Osteoblast (primary cell): Measurements from ENCODE around the gene MAD1L1. TPM values are rescaled to one million over a fixed set of nuclear protein-coding genes. Genes with fewer than 3 reads are reported as not detected.
"Not testable (repeated sequence)": the region's sequence is repeated elsewhere in the genome, so short reads cannot be mapped to it uniquely, and the experiment has no call there.

ENCODE experiments used
- DNase-seq: peaks from one replicate; pipeline ENCODE4 v3.0.0; 2011; ENCODE audit warnings: low spot score, mixed read lengths; ENCODE audit not compliant: insufficient read length; ENCODE audit errors: missing footprints
- H2AFZ ChIP-seq: 2 replicates; pipeline ENCODE4 v1.6.0; 2011; ENCODE audit warnings: mild to moderate bottlenecking, low read length
- H3K27ac ChIP-seq: 2 replicates; pipeline ENCODE4 v1.5.1; 2011; ENCODE audit warnings: mild to moderate bottlenecking, low read depth, low read length, moderate library complexity
- H3K27me3 ChIP-seq: 2 replicates; pipeline ENCODE4 v1.6.0; 2012; ENCODE audit warnings: mild to moderate bottlenecking, control low read depth, inconsistent platforms, low read length, moderate library complexity; ENCODE audit not compliant: insufficient read depth
- H3K36me3 ChIP-seq: 2 replicates; pipeline ENCODE4 v1.5.1; 2011; ENCODE audit warnings: mild to moderate bottlenecking, low read length, control low read depth, moderate library complexity; ENCODE audit not compliant: insufficient read depth
- H3K4me1 ChIP-seq: 2 replicates; pipeline ENCODE4 v1.5.1; 2011; ENCODE audit warnings: mild to moderate bottlenecking, low read length, control low read depth, moderate library complexity; ENCODE audit not compliant: insufficient read depth
- H3K4me2 ChIP-seq: 2 replicates; pipeline ENCODE4 v1.6.0; 2011; ENCODE audit warnings: mild to moderate bottlenecking, low read length; ENCODE audit not compliant: insufficient read depth
- H3K4me3 ChIP-seq: fragments of 200-600 bp; sonication (generic); 3 replicates; pipeline ENCODE4 v1.5.1; 2012; ENCODE audit warnings: mild to moderate bottlenecking, low read length, inconsistent platforms; ENCODE audit not compliant: insufficient read depth
- H3K79me2 ChIP-seq: 2 replicates; pipeline ENCODE4 v1.6.0; 2012; ENCODE audit warnings: mild to moderate bottlenecking, low read length, control low read depth, inconsistent platforms; ENCODE audit not compliant: insufficient read depth
- H3K9me3 ChIP-seq: 2 replicates; pipeline ENCODE4 v1.5.1; 2011; ENCODE audit warnings: low read depth, low read length, control low read depth
- H4K20me1 ChIP-seq: 2 replicates; pipeline ENCODE4 v1.6.0; 2012; ENCODE audit warnings: mild to moderate bottlenecking, low read length, control low read depth; ENCODE audit not compliant: insufficient read depth
- total RNA-seq: library from RNA; depleted of rRNA; stranded (reverse); fragments of >200 nt; gene quantifications from 2 replicates; pipeline ENCODE4 v1.2.3, GENCODE V29; 2012
- TF ChIP-seq, protein P1 (sequence below): IDR thresholded peaks from 2 replicates; pipeline ENCODE4 v1.5.1; 2011; ENCODE audit warnings: mild to moderate bottlenecking, low read depth, low read length, moderate library complexity; ENCODE audit errors: extremely low read depth

The MAD1L1 gene
- total RNA-seq, 1 donor: 66.2 TPM

DNA sequence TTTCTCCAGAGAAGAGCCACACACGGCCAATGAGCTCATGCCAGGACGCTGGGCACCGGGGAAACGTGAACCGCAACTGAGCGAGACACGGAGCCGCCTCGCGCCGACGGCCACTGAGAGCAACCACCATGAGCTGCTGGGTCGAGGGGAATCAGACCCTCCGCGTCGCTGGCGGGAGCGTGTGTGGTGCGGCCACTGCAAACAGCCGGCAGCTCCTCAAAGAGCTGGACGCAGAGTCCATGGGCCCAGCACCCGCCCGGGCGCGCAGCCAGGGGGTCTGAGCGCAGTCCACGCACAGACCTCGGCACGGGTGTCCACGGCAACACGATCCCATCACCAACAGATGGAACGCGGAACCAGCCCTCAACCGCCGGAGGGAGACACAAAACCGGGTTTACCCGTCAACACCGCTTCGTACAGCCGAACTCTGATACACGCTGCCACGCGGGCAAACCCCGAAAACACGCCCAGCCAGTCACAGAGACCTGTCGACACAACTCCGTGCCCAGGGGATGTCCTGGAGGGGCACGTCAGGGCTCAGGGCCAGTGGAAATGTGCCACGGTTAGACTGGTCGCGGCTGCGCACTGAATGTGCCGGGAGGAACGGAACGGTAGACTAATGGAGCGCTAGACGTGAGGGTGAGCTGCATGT lies 415.6 kb downstream of the MAD1L1 start:
- Histone ChIP-seq H3K27me3 (no peaks in the 10 kb centered on the region), H3K27ac (no peak overlapping the region), H3K4me3 (no peak overlapping the region), H3K79me2 (no peaks in the 10 kb centered on the region), H4K20me1 (no peaks in the 10 kb centered on the region), H3K9me3 (no peaks in the 10 kb centered on the region), H2AFZ (no peak overlapping the region), H3K36me3 (no peaks in the 10 kb centered on the region), H3K4me2 (no peak overlapping the region), H3K4me1 (no peaks in the 10 kb centered on the region)
- TF ChIP-seq, protein P1, sequence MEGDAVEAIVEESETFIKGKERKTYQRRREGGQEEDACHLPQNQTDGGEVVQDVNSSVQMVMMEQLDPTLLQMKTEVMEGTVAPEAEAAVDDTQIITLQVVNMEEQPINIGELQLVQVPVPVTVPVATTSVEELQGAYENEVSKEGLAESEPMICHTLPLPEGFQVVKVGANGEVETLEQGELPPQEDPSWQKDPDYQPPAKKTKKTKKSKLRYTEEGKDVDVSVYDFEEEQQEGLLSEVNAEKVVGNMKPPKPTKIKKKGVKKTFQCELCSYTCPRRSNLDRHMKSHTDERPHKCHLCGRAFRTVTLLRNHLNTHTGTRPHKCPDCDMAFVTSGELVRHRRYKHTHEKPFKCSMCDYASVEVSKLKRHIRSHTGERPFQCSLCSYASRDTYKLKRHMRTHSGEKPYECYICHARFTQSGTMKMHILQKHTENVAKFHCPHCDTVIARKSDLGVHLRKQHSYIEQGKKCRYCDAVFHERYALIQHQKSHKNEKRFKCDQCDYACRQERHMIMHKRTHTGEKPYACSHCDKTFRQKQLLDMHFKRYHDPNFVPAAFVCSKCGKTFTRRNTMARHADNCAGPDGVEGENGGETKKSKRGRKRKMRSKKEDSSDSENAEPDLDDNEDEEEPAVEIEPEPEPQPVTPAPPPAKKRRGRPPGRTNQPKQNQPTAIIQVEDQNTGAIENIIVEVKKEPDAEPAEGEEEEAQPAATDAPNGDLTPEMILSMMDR: no peak
- peak; percentile 68 for DNase-seq

DNA sequence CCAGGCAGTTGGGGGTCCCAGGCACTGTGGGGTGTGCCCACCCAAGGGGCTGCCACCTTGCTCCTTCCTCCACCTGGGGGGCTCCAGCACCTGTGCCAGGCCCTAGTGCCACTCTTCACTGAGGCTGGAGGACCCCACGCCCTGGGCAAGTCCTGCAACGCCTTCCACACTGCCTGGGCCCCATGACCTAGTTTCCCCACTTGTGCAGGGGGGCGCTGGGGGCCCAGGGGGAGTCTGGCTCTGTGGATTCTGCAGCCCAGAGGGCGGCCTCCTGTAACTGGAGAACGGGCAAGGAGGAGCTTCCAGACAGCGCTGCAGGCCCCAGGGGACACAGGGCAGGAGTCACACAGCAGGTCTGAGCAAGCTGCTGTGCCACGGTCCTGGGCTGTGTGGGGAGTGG lies 416.3 kb downstream of the MAD1L1 start:
- H3K27ac ChIP-seq, H2AFZ ChIP-seq, H3K4me1 ChIP-seq, H3K9me3 ChIP-seq, H3K27me3 ChIP-seq, H3K4me3 ChIP-seq, H3K36me3 ChIP-seq, H4K20me1 ChIP-seq, H3K79me2 ChIP-seq, H3K4me2 ChIP-seq: not testable (repeated sequence)
- peak; percentile 61 for DNase-seq

DNA sequence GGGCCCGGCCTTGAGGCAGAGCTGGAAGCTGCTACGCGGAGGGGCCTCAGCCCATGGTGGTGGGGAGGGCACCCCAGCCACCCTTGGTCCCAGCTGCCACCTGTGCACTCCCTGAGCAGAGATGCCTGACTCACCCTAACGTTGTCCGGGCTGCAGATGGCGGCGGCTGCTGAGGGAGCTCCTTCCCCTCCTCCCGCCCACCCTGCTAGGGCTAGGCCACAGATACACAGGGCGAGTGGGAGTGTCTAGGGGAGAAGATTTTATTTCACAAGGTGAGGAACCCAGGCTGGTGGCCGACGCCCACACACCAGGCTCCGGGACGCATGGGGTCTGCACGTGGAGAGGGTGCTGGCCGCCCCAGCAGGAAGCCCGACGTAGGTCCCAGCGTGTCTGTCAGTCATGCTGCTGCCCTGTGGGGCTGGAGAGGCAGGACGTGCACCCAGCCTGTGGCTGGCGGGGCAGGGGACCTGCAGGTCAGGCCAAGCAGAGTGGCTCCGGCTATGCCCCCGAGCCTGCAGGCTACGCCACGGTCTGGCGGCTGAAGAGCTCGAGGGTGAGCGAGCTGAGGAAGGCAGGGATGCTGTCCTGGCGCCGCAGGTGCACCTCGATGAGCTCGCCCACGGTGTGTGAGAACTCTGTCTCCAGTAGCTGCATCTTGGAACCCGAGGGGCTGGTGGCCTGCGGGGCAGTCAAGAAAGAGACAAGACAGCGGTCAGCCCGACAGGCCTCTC lies 417.0 kb downstream of the MAD1L1 start:
- not testable (repeated sequence) for H3K27me3 ChIP-seq, H3K4me3 ChIP-seq, H3K79me2 ChIP-seq, H3K4me1 ChIP-seq, H3K36me3 ChIP-seq, H3K4me2 ChIP-seq, H4K20me1 ChIP-seq, H3K9me3 ChIP-seq, H3K27ac ChIP-seq, H2AFZ ChIP-seq
- peak; percentile 25 for DNase-seq

DNA sequence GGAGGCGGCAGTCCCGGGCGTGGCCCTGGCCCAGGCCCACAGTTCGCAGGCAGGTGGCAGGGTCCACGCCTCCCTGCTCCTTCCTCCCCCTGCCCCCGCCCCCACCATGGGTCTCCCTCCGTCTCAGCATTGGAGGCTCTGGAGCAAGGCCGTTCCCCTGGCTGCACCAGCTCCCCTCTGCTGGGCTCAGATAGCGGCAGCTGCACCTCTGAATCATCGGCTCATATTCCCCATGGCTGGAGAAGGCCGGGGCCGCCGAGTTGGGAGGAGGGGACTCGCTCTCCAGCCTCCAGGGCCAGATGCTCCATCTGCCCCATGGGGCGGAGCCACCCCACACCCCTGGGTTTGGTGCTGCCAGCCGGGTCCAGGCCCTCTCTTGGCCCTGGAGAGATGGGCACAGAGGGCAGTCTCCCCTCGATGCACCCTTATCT lies 417.7 kb downstream of the MAD1L1 start:
- H4K20me1 ChIP-seq: no peaks in the 10 kb centered on the region
- H3K27ac ChIP-seq: no peak overlapping the region
- H3K27me3 ChIP-seq: no peaks in the 10 kb centered on the region
- peak; percentile 79 for DNase-seq
- no peaks in the 10 kb centered on the region for H3K79me2 ChIP-seq
- no peak overlapping the region for H3K4me2 ChIP-seq
- H3K9me3 ChIP-seq: no peaks in the 10 kb centered on the region
- H3K36me3 ChIP-seq: no peaks in the 10 kb centered on the region
- TF ChIP-seq, protein P1: no peak
- no peak overlapping the region for H3K4me3 ChIP-seq
- H3K4me1 ChIP-seq: no peaks in the 10 kb centered on the region
- H2AFZ ChIP-seq: no peak overlapping the region
